Amniotic stem cell (primary cell): ENCODE results near the gene NELFCD.
"Not testable (repeated sequence)": the region's sequence is repeated elsewhere in the genome, so short reads cannot be mapped to it uniquely, and the experiment has no call there.

Experiments
- DNase-seq: peaks from one replicate; lab custom pipeline; 2025; lab: John Stamatoyannopoulos, UW

The NELFCD gene

GRCh38 chr20:59008715-59009336, 27.8 kb downstream of the NELFCD start:
- no peak for DNase-seq

GRCh38 chr20:59010321-59010994, 29.4 kb downstream of the NELFCD start:
- DNase-seq: no peak

GRCh38 chr20:59010995-59011873, 30.2 kb downstream of the NELFCD start:
- DNase-seq: peak; percentile 64

GRCh38 chr20:59011874-59012157, 30.8 kb downstream of the NELFCD start:
- DNase-seq: not testable (repeated sequence)

- no peak for DNase-seq
Observed at GRCh38 chr20:59013031-59013951, 32.2 kb downstream of the NELFCD start.

- no peak for DNase-seq
Observed at GRCh38 chr20:59013959-59014608, 33.0 kb downstream of the NELFCD start.

- no peak for DNase-seq
Observed at GRCh38 chr20:59014680-59015389, 33.8 kb downstream of the NELFCD start.

- no peak for DNase-seq
Observed at GRCh38 chr20:59015411-59015810, 34.4 kb downstream of the NELFCD start.

- DNase-seq: no peak
Observed at GRCh38 chr20:59015812-59016711, 35.0 kb downstream of the NELFCD start.

GRCh38 chr20:59016795-59017492, 35.9 kb downstream of the NELFCD start:
- DNase-seq: no peak

- no peak for DNase-seq
Observed at GRCh38 chr20:59017493-59018231, 36.6 kb downstream of the NELFCD start.

GRCh38 chr20:59018817-59019216, 37.8 kb downstream of the NELFCD start:
- no peak for DNase-seq

- DNase-seq: no peak
Observed at GRCh38 chr20:59019217-59019616, 38.2 kb downstream of the NELFCD start, which contains the start of gene TUBB1. Gene TUBB1 (plus strand): TSS chr20:59019429. CDS start chr20:59019523, 94 bp downstream.

GRCh38 chr20:59020938-59021551, 40.0 kb downstream of the NELFCD start:
- no peak for DNase-seq

GRCh38 chr20:59022754-59023153, 41.7 kb downstream of the NELFCD start:
- no peak for DNase-seq

- no peak for DNase-seq
Observed at GRCh38 chr20:59023616-59024015, 42.6 kb downstream of the NELFCD start.

- no peak for DNase-seq
Observed at GRCh38 chr20:59024111-59024530, 43.1 kb downstream of the NELFCD start.

- no peak for DNase-seq
Observed at GRCh38 chr20:59025086-59025485, 44.0 kb downstream of the NELFCD start.
